IPS-NIHi11 (cell line): ENCODE data around the gene ZNF71.
"Not testable (repeated sequence)": the region's sequence is repeated elsewhere in the genome, so short reads cannot be mapped to it uniquely, and the experiment has no call there.

Source experiments
- DNase-seq: peaks from one replicate; pipeline ENCODE4 v3.0.0; 2012; ENCODE audit warnings: mixed read lengths, low spot score

ZNF71 gene

GRCh38 chr19:56622374-56622773 lies 27.3 kb downstream of the ZNF71 start:
- DNase-seq, result no peak

DNA sequence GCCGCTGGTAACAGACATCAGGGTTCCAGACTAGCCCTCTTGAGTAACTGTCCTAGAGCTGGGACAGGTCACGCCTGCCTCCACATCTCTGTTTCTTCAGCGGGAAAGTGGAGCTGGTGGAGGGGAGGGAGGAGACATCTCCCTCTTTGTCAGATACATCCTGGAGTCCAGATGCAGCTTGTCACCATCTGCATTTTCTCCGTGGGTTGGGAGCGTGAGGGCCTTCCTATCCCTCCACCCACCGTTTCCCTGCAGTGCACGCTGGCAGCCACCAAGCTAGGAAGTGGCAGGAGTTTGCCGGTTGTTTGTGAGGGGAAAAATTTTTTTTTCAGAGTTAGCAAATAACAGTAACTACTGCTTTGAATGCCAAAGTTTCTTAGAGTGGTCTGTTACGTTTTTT lies 27.9 kb downstream of the ZNF71 start:
- DNase-seq, result no peak

GRCh38 chr19:56625708-56626107 lies 30.6 kb downstream of the ZNF71 start:
- no peak for DNase-seq

GRCh38 chr19:56633021-56633420 lies 37.9 kb downstream of the ZNF71 start:
- no peak for DNase-seq

- DNase-seq, result peak; percentile 91
These were observed 43.0 kb downstream of the ZNF71 start for GRCh38 chr19:56637976-56638555.

- DNase-seq, result peak; percentile 34
These were observed 44.1 kb downstream of the ZNF71 start for GRCh38 chr19:56639217-56639616.

DNA sequence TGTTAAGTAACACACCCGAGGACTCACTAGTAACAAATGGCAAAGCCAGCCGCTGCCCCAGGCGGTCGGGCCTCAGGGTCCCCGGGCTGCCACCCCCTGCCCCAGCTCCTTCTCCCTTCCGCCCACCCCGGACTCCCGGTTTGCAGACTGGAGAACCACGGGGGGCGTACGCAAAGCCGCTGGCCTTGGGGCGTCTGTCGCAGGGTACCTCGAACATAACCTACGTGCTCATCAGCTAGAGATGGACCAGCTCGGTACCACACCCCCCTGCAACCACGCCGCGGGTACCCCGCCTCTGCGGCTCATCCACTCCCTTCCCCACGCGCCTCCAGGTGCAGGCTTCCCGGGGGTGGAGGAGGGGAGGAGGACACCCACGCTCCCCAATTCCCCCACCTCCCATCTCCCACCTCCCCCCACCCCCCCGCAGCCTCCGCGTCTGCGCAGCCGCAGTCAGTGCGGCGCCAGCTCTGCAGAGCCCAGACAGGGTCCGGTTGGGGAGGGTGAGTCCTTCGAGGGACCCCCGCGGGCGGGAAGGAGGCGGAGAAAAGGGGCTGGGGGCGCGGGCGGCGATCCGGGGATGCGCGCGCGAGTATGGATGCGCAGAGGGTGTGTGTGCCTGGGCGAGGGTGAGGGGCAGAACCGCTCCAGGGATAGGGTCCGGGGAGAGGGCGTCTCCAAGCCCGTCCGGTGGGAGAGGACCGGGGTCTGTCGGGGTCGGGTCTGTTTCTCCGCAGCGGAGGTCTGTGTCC lies 47.8 kb downstream of the ZNF71 start, which contains the start of gene SMIM17:
SMIM17 (plus strand) TSS at position 449 of the 749 bp plus-strand sequence. CDS start 2,509 bp downstream, outside the sequence.
- no peak for DNase-seq

DNA sequence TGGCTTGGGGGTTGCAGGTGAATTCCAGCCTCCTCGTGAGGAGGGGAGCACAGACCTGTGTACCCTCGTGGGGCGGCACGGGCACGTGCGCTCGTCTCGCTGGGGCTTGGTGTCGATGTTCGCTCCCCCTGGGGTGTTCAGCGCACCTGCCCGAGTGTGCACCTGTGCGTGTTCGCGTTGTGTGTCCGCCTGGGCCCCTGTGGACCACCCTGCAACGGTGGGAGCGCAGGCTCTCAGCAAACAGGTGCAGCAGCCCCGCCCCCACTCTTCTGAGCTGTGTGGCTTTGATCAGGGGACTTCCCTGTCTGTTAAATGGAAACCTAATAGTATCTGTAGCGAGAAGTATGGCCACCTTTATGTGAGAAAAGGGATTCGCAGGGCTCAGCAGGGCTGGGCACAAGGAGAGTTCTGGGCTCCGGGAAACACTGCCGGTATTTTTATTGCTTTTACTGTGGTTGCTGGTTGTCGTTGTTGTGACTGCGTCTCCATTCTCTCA lies 48.4 kb downstream of the ZNF71 start:
- DNase-seq, result no peak

DNA sequence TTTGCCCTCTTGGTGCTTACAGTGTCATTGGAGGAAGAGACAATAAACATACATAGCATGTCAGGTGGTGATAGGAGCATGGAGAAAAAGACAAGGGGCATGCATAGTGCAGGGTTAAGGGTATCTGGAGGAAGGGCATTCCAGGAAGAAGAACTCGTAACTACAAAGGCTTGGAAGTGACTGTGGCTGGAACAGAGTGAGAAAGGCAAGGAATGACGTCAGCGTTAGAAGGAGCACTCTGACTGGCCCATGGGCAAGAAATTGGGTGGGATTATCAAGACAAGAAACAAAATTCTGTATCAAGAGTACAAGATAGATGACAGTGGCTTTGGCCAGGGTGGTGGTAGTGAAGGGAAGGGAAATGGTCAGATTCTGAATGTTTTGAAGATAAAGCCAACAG lies 59.0 kb downstream of the ZNF71 start:
- no peak for DNase-seq

GRCh38 chr19:56660381-56661107 lies 65.4 kb downstream of the ZNF71 start:
- DNase-seq, result no peak

GRCh38 chr19:56661248-56661647 lies 66.1 kb downstream of the ZNF71 start:
- no peak for DNase-seq

DNA sequence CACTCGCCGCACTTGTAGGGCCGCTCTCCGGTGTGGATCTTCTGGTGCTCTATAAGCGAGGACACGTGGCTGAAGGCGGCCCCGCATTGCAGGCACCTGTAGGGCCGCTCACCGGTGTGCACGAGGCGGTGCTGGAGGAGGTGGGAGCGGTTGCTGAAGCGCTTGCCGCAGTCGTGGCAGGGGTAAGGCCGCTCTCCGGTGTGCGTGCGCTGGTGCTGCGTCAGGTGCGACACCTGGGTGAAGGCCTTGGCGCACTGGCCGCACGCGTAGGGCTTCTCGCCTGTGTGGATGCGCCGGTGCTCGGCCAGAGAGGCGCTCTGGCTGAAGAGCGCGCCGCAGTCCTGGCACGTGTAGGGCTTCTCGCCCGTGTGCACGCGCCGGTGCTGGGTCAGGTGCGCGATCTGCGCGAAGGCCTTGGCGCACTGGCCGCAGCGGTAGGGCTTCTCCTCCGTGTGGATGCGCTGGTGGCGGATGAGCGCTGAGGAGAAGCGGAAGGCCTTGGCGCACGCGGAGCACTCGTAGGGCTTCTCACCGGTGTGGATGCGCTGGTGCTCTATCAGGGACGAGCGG lies 68.9 kb downstream of the ZNF71 start:
- DNase-seq, result no peak

DNA sequence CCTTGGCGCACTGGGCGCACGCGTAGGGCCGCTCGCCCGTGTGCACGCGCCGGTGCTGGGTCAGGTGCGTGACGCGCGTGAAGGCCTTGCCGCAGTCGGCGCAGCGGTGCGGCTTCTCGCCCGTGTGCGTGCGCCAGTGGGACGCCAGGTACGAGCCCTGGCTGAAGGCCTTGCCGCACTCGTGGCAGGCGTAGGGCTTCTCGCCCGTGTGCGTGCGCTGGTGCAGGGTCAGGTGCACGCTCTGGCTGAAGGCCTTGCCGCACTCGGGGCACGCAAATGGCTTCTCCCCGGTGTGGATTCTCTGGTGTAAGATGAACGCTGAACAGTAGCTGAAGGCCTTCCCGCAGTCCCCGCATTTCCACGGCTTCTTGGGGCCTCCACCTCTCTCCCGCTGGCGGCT lies 69.4 kb downstream of the ZNF71 start:
- no peak for DNase-seq

GRCh38 chr19:56667311-56667870 lies 72.3 kb downstream of the ZNF71 start:
- DNase-seq, result no peak

DNA sequence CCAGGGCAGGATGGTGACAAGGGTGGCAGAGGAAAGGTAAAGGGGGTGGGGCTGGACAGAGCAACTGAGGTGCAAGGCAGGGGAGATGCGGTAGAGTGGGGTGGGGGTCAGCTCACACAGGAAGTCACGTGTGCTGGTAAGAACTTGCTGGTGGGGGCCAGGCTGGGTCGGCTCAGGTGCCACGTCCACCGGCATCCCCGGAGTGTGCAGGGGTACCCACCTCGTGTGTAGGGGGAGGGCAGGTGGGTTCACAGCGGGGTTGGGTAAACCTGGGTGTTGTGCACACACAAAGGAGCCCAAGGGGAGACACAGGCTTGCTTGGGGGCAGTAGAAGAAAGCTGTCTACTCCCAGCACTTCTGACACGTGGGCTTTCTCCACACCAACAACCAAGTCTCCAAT lies 73.6 kb downstream of the ZNF71 start:
- no peak for DNase-seq

DNA sequence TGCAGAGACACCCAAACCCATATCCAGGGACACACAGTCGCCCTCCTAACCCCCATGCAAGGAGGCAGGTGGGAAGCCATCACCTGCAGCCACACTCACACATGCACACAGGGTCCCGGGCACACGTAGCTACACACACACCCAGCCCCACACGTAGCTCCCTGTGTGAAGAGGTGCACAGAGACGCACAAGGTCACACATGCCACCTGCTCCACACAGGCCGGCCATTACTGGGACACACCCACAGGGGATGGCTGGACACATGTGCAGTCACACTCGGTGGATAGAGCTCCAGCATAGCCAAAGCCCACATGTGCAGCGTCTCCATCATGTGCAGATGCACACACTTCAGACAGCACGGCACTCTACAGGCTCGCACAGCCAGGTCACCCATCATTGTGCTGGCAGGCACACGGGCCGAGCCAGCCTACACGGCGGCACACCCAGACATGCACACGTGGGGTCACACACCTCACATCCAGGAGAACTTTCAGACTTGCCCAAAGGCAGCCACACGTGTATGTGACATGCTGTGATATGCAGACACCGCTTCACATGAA lies 75.4 kb downstream of the ZNF71 start:
- DNase-seq, result no peak

GRCh38 chr19:56670961-56671612 lies 76.0 kb downstream of the ZNF71 start:
- no peak for DNase-seq

GRCh38 chr19:56671613-56671994 lies 76.5 kb downstream of the ZNF71 start, which contains the start of gene ZNF835:
Gene ZNF835, minus strand, starts transcription at chr19:56671757. Its CDS starts 6,559 bp downstream, at chr19:56665198.
- no peak for DNase-seq

GRCh38 chr19:56672610-56673009 lies 77.5 kb downstream of the ZNF71 start:
- DNase-seq, result not testable (repeated sequence)
